Right cardiac atrium (tissue), 5 donors: ENCODE results near the gene SULT2B1. TPM values are rescaled to one million over a fixed set of nuclear protein-coding genes. Genes with fewer than 3 reads are reported as not detected.

ENCODE experiments used
- ATAC-seq, 2 donors: fragments of 200-7000 bp; cut with Tn5 transposase; one replicate each; pipeline versions ENCODE4 v1.8.0 to v1.9.1; 2020; ENCODE audit warnings: moderate library complexity in 2 of 2, mild to moderate bottlenecking in 1 of 2
- DNase-seq, 3 donors: peaks; one replicate each; pipeline ENCODE4 v3.0.0-alpha.2; 2020
- H3K27ac ChIP-seq: one replicate; pipeline ENCODE4 v1.5.1; 2013; ENCODE audit warnings: mild to moderate bottlenecking, low read length, control low read depth, moderate library complexity
- H3K27me3 ChIP-seq: one replicate; pipeline ENCODE4 v1.6.1; 2013; ENCODE audit not compliant: control insufficient read depth, insufficient read depth
- H3K4me1 ChIP-seq: one replicate; pipeline ENCODE4 v1.6.1; 2013; ENCODE audit warnings: low read length; ENCODE audit not compliant: control insufficient read depth, insufficient read depth
- H3K4me3 ChIP-seq: one replicate; pipeline ENCODE4 v1.5.1; 2013; ENCODE audit warnings: low read length, control low read depth
- H3K9me3 ChIP-seq: one replicate; pipeline ENCODE4 v1.6.1; 2013; ENCODE audit warnings: low read length; ENCODE audit not compliant: control insufficient read depth
- WGBS: extraction: QIAGEN DNeasy Blood & Tissue Kit; methylation state at CpG from one replicate; pipeline ENCODE4 v1.1.7; 2013; 5-methylcytosine and 5-hydroxymethylcytosine counted together
- intact Hi-C, 4 donors: fragments of 100-400 bp; cut with DNase I; formaldehyde crosslinking; loops; one replicate each; pipeline versions ENCODE4 v1.11.0 to v1.14.0; 2022 to 2023
- polyA plus RNA-seq: library from polyadenylated mRNA; stranded (reverse); fragments of 200-250 nt; gene quantifications from one replicate; pipeline ENCODE4 v1.2.3, GENCODE V29; 2013
- total RNA-seq, 4 donors: library from RNA; stranded (reverse); fragmentation: NEBNext Ultra II Directional; extraction: Animal tissue kit (Norgen Biotek cat#: 25700); gene quantifications; one replicate each; pipeline ENCODE4 v1.2.1, GENCODE V29; 2021
- donor health status: healthy with polysubstance abuse.
- donor health status: DM: no; HTN: yes; CAD: no.
- donor health status: DM: no; HTN: no; CAD: no.
- donor health status: DM: no; HTN: yes; CAD: no; lungs with severe emphysema.
- donor health status: DM: yes; HTN: yes; CAD: no.

The SULT2B1 gene
- total and polyA plus RNA-seq, 5 donors = 0.14 to 0.76 (median 0.25) TPM; not detected in 2

GRCh38 chr19:48547722-48548121, 4.2 kb upstream of the SULT2B1 start:
- intact Hi-C loops = no loop called here
- Histone ChIP-seq H3K27me3 (no peaks in the 10 kb centered on the region), H3K4me1 (no peaks in the 10 kb centered on the region), H3K9me3 (no peaks in the 10 kb centered on the region), H3K27ac (no peak overlapping the region), H3K4me3 (no peak overlapping the region)
- DNase-seq (no peak), ATAC-seq (no peak)
- 77% methylated on average over 1 of the region's 1 CpG for WGBS

GRCh38 chr19:48548253-48548911, 3.6 kb upstream of the SULT2B1 start:
- Histone ChIP-seq H3K9me3 (no peaks in the 10 kb centered on the region), H3K4me1 (no peaks in the 10 kb centered on the region), H3K27me3 (no peaks in the 10 kb centered on the region), H3K4me3 (no peak overlapping the region), H3K27ac (no peak overlapping the region)
- ATAC-seq = no peak
- WGBS = 93% methylated on average over 1 of the region's 1 CpG
- intact Hi-C loops = no loop called here
- no peak for DNase-seq

- intact Hi-C loops = no loop called here
- WGBS = 64% methylated on average over 5 of the region's 5 CpGs
- Histone ChIP-seq H3K27ac (no peak overlapping the region), H3K4me1 (no peaks in the 10 kb centered on the region), H3K9me3 (no peaks in the 10 kb centered on the region), H3K27me3 (no peaks in the 10 kb centered on the region), H3K4me3 (no peak overlapping the region)
- ATAC-seq (no peak), DNase-seq (no peak)
Observed at GRCh38 chr19:48549380-48549779, 2.6 kb upstream of the SULT2B1 start.

GRCh38 chr19:48552406-48553322, 692 bp downstream of the SULT2B1 start:
- intact Hi-C loops = no loop called here
- DNase-seq (no peak), ATAC-seq (no peak)
- Histone ChIP-seq H3K27me3 (no peaks in the 10 kb centered on the region), H3K4me3 (no peak overlapping the region), H3K9me3 (no peaks in the 10 kb centered on the region), H3K4me1 (no peaks in the 10 kb centered on the region), H3K27ac (no peak overlapping the region)
- 78% methylated on average over 19 of the region's 19 CpGs for WGBS

- WGBS = 24% methylated on average over 18 of the region's 18 CpGs
- Histone ChIP-seq H3K4me3 (no peak overlapping the region), H3K4me1 (no peaks in the 10 kb centered on the region), H3K27me3 (no peaks in the 10 kb centered on the region), H3K27ac (no peak overlapping the region), H3K9me3 (no peaks in the 10 kb centered on the region)
- ATAC-seq (no peak), DNase-seq (peak in 1 of 3 donors; percentile 27)
- intact Hi-C loops = no loop called here
Observed at GRCh38 chr19:48553676-48554384, 1.9 kb downstream of the SULT2B1 start.

GRCh38 chr19:48554385-48555091, 2.6 kb downstream of the SULT2B1 start:
- 61% methylated on average over 16 of the region's 16 CpGs for WGBS
- Histone ChIP-seq H3K27me3 (no peaks in the 10 kb centered on the region), H3K9me3 (no peaks in the 10 kb centered on the region), H3K27ac (no peak overlapping the region), H3K4me1 (no peaks in the 10 kb centered on the region), H3K4me3 (no peak overlapping the region)
- DNase-seq (no peak), ATAC-seq (no peak)
- intact Hi-C loops = no loop called here

GRCh38 chr19:48556163-48556562, 4.2 kb downstream of the SULT2B1 start:
- H3K4me3 ChIP-seq = no peak overlapping the region
- no peak overlapping the region for H3K27ac ChIP-seq
- no peak for DNase-seq
- no peaks in the 10 kb centered on the region for H3K9me3 ChIP-seq
- ATAC-seq = no peak
- intact Hi-C loops = no loop called here
- WGBS = 53% methylated on average over 11 of the region's 11 CpGs
- H3K27me3 ChIP-seq = no peaks in the 10 kb centered on the region
- H3K4me1 ChIP-seq = no peaks in the 10 kb centered on the region

- intact Hi-C loops = no loop called here
- Histone ChIP-seq H3K27ac (no peak overlapping the region), H3K9me3 (no peaks in the 10 kb centered on the region), H3K4me3 (no peak overlapping the region), H3K4me1 (no peaks in the 10 kb centered on the region), H3K27me3 (no peaks in the 10 kb centered on the region)
- ATAC-seq = no peak
- WGBS = 89% methylated on average over 5 of the region's 5 CpGs
- DNase-seq = no peak
Observed at GRCh38 chr19:48556825-48557224, 4.9 kb downstream of the SULT2B1 start.

GRCh38 chr19:48558018-48558684, 6.2 kb downstream of the SULT2B1 start:
- ATAC-seq = peak; percentile 35 to 59
- WGBS = 15% methylated on average over 27 of the region's 27 CpGs
- DNase-seq = peak in 2 of 3 donors; percentile 29 to 60

GRCh38 chr19:48560095-48560530, 8.1 kb downstream of the SULT2B1 start:
- no peak overlapping the region for H3K27ac ChIP-seq
- DNase-seq (no peak), ATAC-seq (no peak)
- no peaks in the 10 kb centered on the region for H3K9me3 ChIP-seq
- H3K27me3 ChIP-seq = no peaks in the 10 kb centered on the region
- no peaks in the 10 kb centered on the region for H3K4me1 ChIP-seq
- H3K4me3 ChIP-seq = no peak overlapping the region
- WGBS = 80% methylated on average over 6 of the region's 6 CpGs
- intact Hi-C loops = loop anchor here in 1 of 4 donors (10.0 kb wide), 1 partner anchor 45 kb away; the partner anchor contains the start of gene LMTK3

More at GRCh38 chr19:48558018-48558684, 6.2 kb downstream of the SULT2B1 start:
- Histone ChIP-seq H3K9me3 (no peaks in the 10 kb centered on the region), H3K4me1 (no peaks in the 10 kb centered on the region), H3K27ac (no peak overlapping the region), H3K27me3 (no peaks in the 10 kb centered on the region), H3K4me3 (no peak overlapping the region)
- intact Hi-C loops = no loop called here
